Uterus (tissue), 4 donors: ENCODE data around the gene MBTPS2. TPM values are rescaled to one million over a fixed set of nuclear protein-coding genes. Genes with fewer than 3 reads are reported as not detected.
A peak's percentile ranks its signal among the peaks of the same experiment; 100 is the strongest.
"Not testable (repeated sequence)": the region's sequence is repeated elsewhere in the genome, so short reads cannot be mapped to it uniquely, and the experiment has no call there.

Experiments
- DNase-seq, 2 donors: peaks; one replicate each; pipeline ENCODE4 v3.0.0-alpha.2; 2019 to 2020
- H3K27ac ChIP-seq, 2 donors: fragments of 200-600 bp; sonication (generic); 1 replicate in 1 of 2; 2 replicates in 1 of 2; pipeline ENCODE4 v1.5.1; 2016 to 2018
- H3K27me3 ChIP-seq, 2 donors: fragments of 200-600 bp; sonication (generic); one replicate each; pipeline ENCODE4 v1.5.1; 2018 to 2019; ENCODE audit warnings: control low read depth in 1 of 2
- H3K36me3 ChIP-seq, 2 donors: fragments of 200-600 bp; sonication (generic); one replicate each; pipeline ENCODE4 v1.5.1; 2019; ENCODE audit warnings: control low read depth in 1 of 2
- H3K4me1 ChIP-seq, 2 donors: fragments of 200-600 bp; sonication (generic); one replicate each; pipeline ENCODE4 v1.5.1; 2018 to 2019; ENCODE audit warnings: control low read depth in 1 of 2
- H3K4me3 ChIP-seq, 2 donors: fragments of 200-600 bp; sonication (generic); 1 replicate in 1 of 2; 2 replicates in 1 of 2; pipeline ENCODE4 v1.5.1; 2018 to 2019; ENCODE audit warnings: mild to moderate bottlenecking in 1 of 2
- H3K9me3 ChIP-seq, 2 donors: fragments of 200-600 bp; sonication (generic); one replicate each; pipeline ENCODE4 v1.5.1; 2019; ENCODE audit warnings: control low read depth in 1 of 2
- POLR2A ChIP-seq, 2 donors: fragments of 450-650 bp; IDR thresholded peaks; one replicate each; pipeline ENCODE4 v1.6.1; 2016; ENCODE audit warnings: antibody characterized with exemption in 2 of 2, mild to moderate bottlenecking in 1 of 2, moderate library complexity in 1 of 2
- intact Hi-C: fragments of 100-400 bp; cut with DNase I; formaldehyde crosslinking; loops from one replicate; pipeline ENCODE4 v1.15.1; 2023; ENCODE audit warnings: low total_unique reads
- total RNA-seq, 4 donors: library from RNA; depleted of rRNA in 3 of 4; stranded (reverse); fragments of >200 nt in 3 of 4; gene quantifications; one replicate each; pipeline versions ENCODE4 v1.1.0 to v1.2.4, GENCODE V29; 2014 to 2023
- TF ChIP-seq, protein P1 (sequence below), 4 experiments: fragments of 200-600 bp in 2 of 4; fragments of 450-650 bp in 2 of 4; sonication (generic) in 2 of 4; IDR thresholded peaks; one replicate each; pipeline ENCODE4 v1.5.1; 2016 to 2019; ENCODE audit warnings: antibody characterized with exemption in 4 of 4, mild to moderate bottlenecking in 2 of 4, moderate library complexity in 1 of 4
- donor health status: DM: yes; HTN: yes; CAD: no.

Gene MBTPS2
- total RNA-seq, 4 donors from 2014 or later = 1.8 to 24.5 (median 12.9) TPM

- no peaks in the 10 kb centered on the region for H3K27me3 ChIP-seq
- H3K4me1 ChIP-seq = no peaks in the 10 kb centered on the region
- no peak overlapping the region for H3K4me3 ChIP-seq
- intact Hi-C loops = no loop called here
- no peak overlapping the region for H3K27ac ChIP-seq
- DNase-seq = no peak
- TF ChIP-seq, protein P1, sequence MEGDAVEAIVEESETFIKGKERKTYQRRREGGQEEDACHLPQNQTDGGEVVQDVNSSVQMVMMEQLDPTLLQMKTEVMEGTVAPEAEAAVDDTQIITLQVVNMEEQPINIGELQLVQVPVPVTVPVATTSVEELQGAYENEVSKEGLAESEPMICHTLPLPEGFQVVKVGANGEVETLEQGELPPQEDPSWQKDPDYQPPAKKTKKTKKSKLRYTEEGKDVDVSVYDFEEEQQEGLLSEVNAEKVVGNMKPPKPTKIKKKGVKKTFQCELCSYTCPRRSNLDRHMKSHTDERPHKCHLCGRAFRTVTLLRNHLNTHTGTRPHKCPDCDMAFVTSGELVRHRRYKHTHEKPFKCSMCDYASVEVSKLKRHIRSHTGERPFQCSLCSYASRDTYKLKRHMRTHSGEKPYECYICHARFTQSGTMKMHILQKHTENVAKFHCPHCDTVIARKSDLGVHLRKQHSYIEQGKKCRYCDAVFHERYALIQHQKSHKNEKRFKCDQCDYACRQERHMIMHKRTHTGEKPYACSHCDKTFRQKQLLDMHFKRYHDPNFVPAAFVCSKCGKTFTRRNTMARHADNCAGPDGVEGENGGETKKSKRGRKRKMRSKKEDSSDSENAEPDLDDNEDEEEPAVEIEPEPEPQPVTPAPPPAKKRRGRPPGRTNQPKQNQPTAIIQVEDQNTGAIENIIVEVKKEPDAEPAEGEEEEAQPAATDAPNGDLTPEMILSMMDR (IDR thresholded peaks at IDR 0.05) = no peak
- TF ChIP-seq POLR2A (IDR thresholded peaks at IDR 0.05) = no peak
- H3K9me3 ChIP-seq = no peaks in the 10 kb centered on the region
- no peaks in the 10 kb centered on the region for H3K36me3 ChIP-seq
Observed at GRCh38 chrX:21816136-21816535, 23.3 kb upstream of the MBTPS2 start.

- DNase-seq, H3K27me3 ChIP-seq, H3K9me3 ChIP-seq, H3K27ac ChIP-seq, H3K36me3 ChIP-seq, H3K4me1 ChIP-seq, intact Hi-C loops, H3K4me3 ChIP-seq: not testable (repeated sequence)
Observed at GRCh38 chrX:21820170-21820569, 19.2 kb upstream of the MBTPS2 start.

DNA sequence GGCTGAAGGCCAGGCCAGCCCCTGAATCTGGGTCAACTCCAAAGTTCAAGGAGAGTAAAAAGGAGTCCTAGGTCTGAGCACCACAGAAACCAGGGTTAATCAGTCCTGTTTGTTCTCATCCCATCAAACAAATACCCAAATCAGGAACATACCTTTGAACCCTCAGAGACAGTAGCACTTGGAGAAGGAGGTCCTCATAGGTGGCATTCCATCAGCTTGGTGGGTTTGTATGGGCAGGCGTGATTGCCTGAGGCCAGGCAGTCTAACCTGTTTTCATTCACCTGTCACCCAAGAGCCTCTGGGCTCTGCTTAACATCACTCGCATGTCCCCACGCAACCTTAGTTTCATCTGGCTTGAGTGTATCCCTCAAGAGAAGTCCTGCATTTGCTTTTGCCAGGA lies 17.5 kb upstream of the MBTPS2 start:
- H3K4me3 ChIP-seq = no peak overlapping the region
- no peak overlapping the region for H3K27ac ChIP-seq
- TF ChIP-seq, protein P1 (IDR thresholded peaks at IDR 0.05) = no peak
- no peak for TF ChIP-seq POLR2A (IDR thresholded peaks at IDR 0.05)
- no peaks in the 10 kb centered on the region for H3K36me3 ChIP-seq
- H3K4me1 ChIP-seq = no peaks in the 10 kb centered on the region
- no peak for DNase-seq
- intact Hi-C loops = no loop called here
- H3K9me3 ChIP-seq = no peaks in the 10 kb centered on the region
- no peaks in the 10 kb centered on the region for H3K27me3 ChIP-seq

DNA sequence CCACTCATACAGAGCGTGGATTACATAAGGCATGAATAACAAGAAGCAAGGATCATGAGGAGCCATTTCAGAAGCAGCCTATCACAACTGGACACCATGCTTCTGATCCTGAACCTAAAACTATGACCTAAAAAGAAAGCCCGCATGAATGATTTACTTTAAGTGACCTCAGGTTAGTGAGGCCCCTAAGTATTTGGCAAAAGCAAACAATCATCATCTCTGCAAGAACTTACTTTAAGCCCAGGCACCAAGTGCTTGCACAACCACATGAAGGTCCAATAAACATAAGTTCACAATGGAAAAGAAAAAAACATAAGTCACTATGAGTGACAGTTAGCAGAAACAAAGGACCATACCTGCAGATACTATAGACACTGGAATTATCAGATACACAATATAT lies 7.9 kb upstream of the MBTPS2 start:
- intact Hi-C loops = no loop called here
- no peaks in the 10 kb centered on the region for H3K36me3 ChIP-seq

DNA sequence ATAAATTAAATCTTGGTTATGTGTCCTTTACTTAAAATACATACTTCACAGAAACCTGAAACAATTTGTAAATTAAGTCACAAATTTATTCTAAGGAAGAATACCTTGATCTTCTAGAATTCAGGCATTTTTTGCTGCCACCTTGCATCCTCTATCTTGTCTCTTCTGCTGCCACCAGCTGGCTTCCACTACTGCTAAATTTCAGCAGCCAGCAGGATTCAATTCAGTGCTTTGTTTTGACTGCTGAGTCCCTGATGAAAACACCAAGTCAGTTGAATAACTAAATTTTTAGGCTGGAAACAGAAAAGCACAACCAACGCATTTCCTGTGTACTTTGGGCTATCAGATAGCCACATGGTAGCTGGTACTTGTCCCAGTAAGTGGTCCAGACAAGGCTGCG lies 2.4 kb upstream of the MBTPS2 start:
- Histone ChIP-seq H3K27me3 (no peaks in the 10 kb centered on the region), H3K36me3 (no peaks in the 10 kb centered on the region), H3K4me1 (no peaks in the 10 kb centered on the region), H3K9me3 (no peaks in the 10 kb centered on the region), H3K4me3 (no peak overlapping the region), H3K27ac (no peak overlapping the region)
- no peak for DNase-seq
- TF ChIP-seq POLR2A (IDR thresholded peaks at IDR 0.05) = no peak
- TF ChIP-seq, protein P1 (IDR thresholded peaks at IDR 0.05) = no peak
- intact Hi-C loops = no loop called here

More for the DNA sequence above, 7.9 kb upstream of the MBTPS2 start:
- Histone ChIP-seq H3K4me3 (no peak overlapping the region), H3K27me3 (no peaks in the 10 kb centered on the region), H3K27ac (no peak overlapping the region), H3K4me1 (no peaks in the 10 kb centered on the region), H3K9me3 (no peaks in the 10 kb centered on the region)
- no peak for TF ChIP-seq POLR2A (IDR thresholded peaks at IDR 0.05)
- TF ChIP-seq, protein P1 (IDR thresholded peaks at IDR 0.05) = no peak
- no peak for DNase-seq

- no peak for TF ChIP-seq POLR2A (IDR thresholded peaks at IDR 0.05)
- TF ChIP-seq, protein P1 (IDR thresholded peaks at IDR 0.05) = no peak
- Histone ChIP-seq H3K27ac (peak overlapping the region; percentile 66 to 75), H3K9me3 (no peaks in the 10 kb centered on the region), H3K27me3 (no peaks in the 10 kb centered on the region), H3K4me3 (peak overlapping the region; percentile 46 to 61), H3K4me1 (no peaks in the 10 kb centered on the region), H3K36me3 (no peaks in the 10 kb centered on the region)
- intact Hi-C loops = no loop called here
- no peak for DNase-seq
Observed at GRCh38 chrX:21838937-21839333, 482 bp upstream of the MBTPS2 start.
